HCT116 (cell line): Measurements from ENCODE around the gene WDR43. TPM values are rescaled to one million over a fixed set of nuclear protein-coding genes. Genes with fewer than 3 reads are reported as not detected.

ENCODE experiments used
- ATAC-seq: fragments of 200-7000 bp; cut with Tn5 transposase; 2 replicates; pipeline ENCODE4 v1.9.1; 2020; ENCODE audit warnings: mild to moderate bottlenecking, moderate library complexity
- BruUV-seq: library from RNA; stranded (reverse); fragments of 400-500 nt; replicated peaks from 2 replicates; lab custom pipeline; 2021; lab: Mats Ljungman, UMichigan
- CTCF ChIA-PET: fragments of 300-600 bp; sonication (Branson Sonifier 250); formaldehyde crosslinking; loops from one replicate; lab custom pipeline; 2021; ENCODE audit warnings: antibody characterized with exemption; lab: Charles Lee
- POLR2A ChIA-PET: fragments of 300-600, 350-600 bp; sonication (Branson Sonifier 250); formaldehyde crosslinking; loops from one replicate; lab custom pipeline; 2021; ENCODE audit warnings: antibody characterized with exemption; lab: Charles Lee
- RAD21 ChIA-PET, 2 experiments: fragments of 300-600 bp; sonication (Branson Sonifier 250); formaldehyde crosslinking; loops; one replicate each; lab custom pipeline; 2023; ENCODE audit warnings: low total read pairs in 2 of 2; ENCODE audit not compliant: uncharacterized antibody in 2 of 2, unreplicated experiment in 2 of 2, low non-redundant PET in 1 of 2; lab: Charles Lee
- DNase-seq: peaks from one replicate; pipeline ENCODE4 v3.0.0-alpha.2; 2010; ENCODE audit warnings: low read depth, low spot score
- H2AFZ ChIP-seq: fragments of 200-600 bp; shearing (Covaris generic), sonication (generic); 2 replicates; pipeline ENCODE4 v1.6.1; 2017; ENCODE audit warnings: low read depth, mixed run types, mixed read lengths, antibody characterized with exemption, low read length; ENCODE audit not compliant: poor library complexity, severe bottlenecking
- H3K27ac ChIP-seq: 2 replicates; pipeline ENCODE4 v1.5.1; 2012; ENCODE audit warnings: low read depth, low read length
- H3K27me3 ChIP-seq: fragments of 200-600 bp; sonication (generic); 2 replicates; pipeline ENCODE4 v1.6.1; 2016; ENCODE audit warnings: mixed run types, low read length, mixed read lengths; ENCODE audit not compliant: insufficient read depth
- H3K36me3 ChIP-seq, 2 experiments: fragments of 200-500 bp in 1 of 2; fragments of 200-600 bp in 1 of 2; sonication (Bioruptor generic) in 1 of 2; sonication (generic) in 1 of 2; 2 replicates each; pipeline versions ENCODE4 v1.5.1 to v1.6.1; 2014 to 2016; ENCODE audit warnings: low read length in 2 of 2, inconsistent platforms in 1 of 2, mixed read lengths in 1 of 2, mixed run types in 1 of 2; ENCODE audit not compliant: insufficient read depth in 2 of 2, control insufficient read depth in 1 of 2
- H3K4me1 ChIP-seq, 2 experiments: fragments of 200-600 bp in 1 of 2; sonication (generic) in 1 of 2; 2 replicates each; pipeline versions ENCODE4 v1.5.1 to v1.6.1; 2012 to 2017; ENCODE audit warnings: low read length in 2 of 2, inconsistent platforms in 1 of 2, mild to moderate bottlenecking in 1 of 2, mixed read lengths in 1 of 2, mixed run types in 1 of 2, moderate library complexity in 1 of 2; ENCODE audit not compliant: insufficient read depth in 2 of 2, control insufficient read depth in 1 of 2
- H3K4me2 ChIP-seq: fragments of 200-600 bp; sonication (generic); 2 replicates; pipeline ENCODE4 v1.6.1; 2017; ENCODE audit warnings: mixed run types, low read length, mixed read lengths
- H3K4me3 ChIP-seq, 2 experiments: fragments of 200-600 bp in 1 of 2; sonication (generic) in 1 of 2; replicated peaks in 1 of 2; 2 replicates each; pipeline ENCODE4 v1.5.1; 2011 to 2016; ENCODE audit warnings: low read length in 2 of 2, control low read depth in 1 of 2, low read depth in 1 of 2, mild to moderate bottlenecking in 1 of 2, mixed read lengths in 1 of 2, mixed run types in 1 of 2
- H3K79me2 ChIP-seq: fragments of 200-600 bp; sonication (generic); 2 replicates; pipeline ENCODE4 v1.6.1; 2017; ENCODE audit warnings: mild to moderate bottlenecking, mixed run types, low read length, moderate library complexity, mixed read lengths; ENCODE audit not compliant: insufficient read depth
- H3K9ac ChIP-seq: fragments of 200-600 bp; sonication (generic); 2 replicates; pipeline ENCODE4 v1.6.1; 2016; ENCODE audit warnings: low read length, mixed read lengths
- H3K9me2 ChIP-seq: fragments of 200-600 bp; sonication (generic), shearing (Covaris generic); 2 replicates; pipeline ENCODE4 v1.6.1; 2017; ENCODE audit warnings: mixed run types, mild to moderate bottlenecking, moderate library complexity; ENCODE audit not compliant: insufficient read depth
- H3K9me3 ChIP-seq, 2 experiments: fragments of 200-500 bp in 1 of 2; fragments of 200-600 bp in 1 of 2; sonication (Bioruptor generic) in 1 of 2; sonication (generic) in 1 of 2; 2 replicates each; pipeline ENCODE4 v1.6.1; 2014 to 2017; ENCODE audit warnings: low read length in 2 of 2, mixed read lengths in 2 of 2, inconsistent platforms in 1 of 2, low read depth in 1 of 2, mild to moderate bottlenecking in 1 of 2, mixed run types in 1 of 2, moderate library complexity in 1 of 2; ENCODE audit not compliant: control insufficient read depth in 1 of 2, insufficient read depth in 1 of 2
- H4K20me1 ChIP-seq: fragments of 200-600 bp; sonication (generic), shearing (Covaris generic); 2 replicates; pipeline ENCODE4 v1.6.1; 2017; ENCODE audit warnings: mixed run types, mild to moderate bottlenecking, moderate library complexity; ENCODE audit not compliant: insufficient read depth
- ZNF274 ChIP-seq: fragments of 200-500 bp; sonication (Bioruptor generic); IDR thresholded peaks from 2 replicates; pipeline ENCODE4 v1.6.1; 2014; ENCODE audit warnings: mild to moderate bottlenecking, low read depth, low read length, inconsistent platforms
- intact Hi-C: fragments of 100-400 bp; cut with micrococcal nuclease; formaldehyde crosslinking; loops from 2 replicates; pipeline ENCODE4 v1.10.0; 2022
- total RNA-seq: library from RNA; stranded (reverse); gene quantifications from one replicate; pipeline ENCODE4 v1.2.1, GENCODE V29; 2021; ENCODE audit not compliant: unreplicated experiment

WDR43 gene
- total RNA-seq, 1 experiment from 2014 or later = 119 TPM

- no peak overlapping the region for H3K27ac ChIP-seq
- no peaks in the 10 kb centered on the region for H4K20me1 ChIP-seq
- H3K4me2 ChIP-seq = no peak overlapping the region
- DNase-seq (no peak), ATAC-seq (no peak)
- intact Hi-C loops = no loop called here
- H3K79me2 ChIP-seq = no peaks in the 10 kb centered on the region
- no peaks in the 10 kb centered on the region for H3K36me3 ChIP-seq
- no peaks in the 10 kb centered on the region; a peak in 1 of 4 replicates for H3K4me1 ChIP-seq
- POLR2A ChIA-PET = no interaction called here
- no peaks in the 10 kb centered on the region for H3K27me3 ChIP-seq
- no peaks in the 10 kb centered on the region for H3K9me3 ChIP-seq
- H2AFZ ChIP-seq = no peak overlapping the region
- BruUV-seq = no TSS peak
- H3K9me2 ChIP-seq = no peaks in the 10 kb centered on the region
- CTCF ChIA-PET = no interaction called here
- H3K9ac ChIP-seq = no peak overlapping the region
- no peak overlapping the region for H3K4me3 ChIP-seq
- no peak for TF ChIP-seq ZNF274
- RAD21 ChIA-PET = no interaction called here
These were observed 102.9 kb downstream of the WDR43 start for GRCh38 chr2:28997237-28997846.

Other genes with a start within 250 kb of the WDR43 start
- gene PPP1CB, start 142.8 kb upstream of the WDR43 start, total RNA-seq = 174 TPM
- gene SPDYA, start 83.8 kb upstream of the WDR43 start, total RNA-seq = 1.2 TPM
- gene TRMT61B, start 24.4 kb upstream of the WDR43 start, total RNA-seq = 12.8 TPM
- 0.76 TPM for gene TOGARAM2, start 86.6 kb downstream of the WDR43 start, total RNA-seq
- not detected for gene PCARE, start 179.9 kb downstream of the WDR43 start, total RNA-seq
- gene CLIP4, start 220.7 kb downstream of the WDR43 start, total RNA-seq = 27.8 TPM